ENCODE results near the gene SNX22. TPM values are rescaled to one million over a fixed set of nuclear protein-coding genes. Genes with fewer than 3 reads are reported as not detected.

Gene SNX22
- total and polyA plus RNA-seq, 9 of the 15 experiments (the other 6 are each of a cell fraction or from before 2014, with no cell fraction given) = 0.91 to 3.0 (median 2.0) TPM

GRCh38 chr15:64153480-64154367 is 2.2 kb downstream of the SNX22 start (continued):
- TF ChIP-seq PATZ1 (CRISPR knock-in tag; IDR thresholded peaks at IDR 0.05; ENCODE audit: borderline replicate concordance) = no peak
- no peak for TF ChIP-seq FOXK1 (CRISPR knock-in tag; IDR thresholded peaks at IDR 0.05; ENCODE audit: borderline replicate concordance)
- peak; percentile 47; the same call in 1 of the 2 replicates for TF ChIP-seq CC2D1A (IDR thresholded peaks at IDR 0.05)
- TF ChIP-seq NONO (IDR thresholded peaks at IDR 0.05; ENCODE audit: low read depth in 2 of 2, low read length in 1 of 2) = no peak
- 0 out of 2 replicates have a peak, but pooled peaks have one; percentile 52 for TF ChIP-seq THAP7 (CRISPR knock-in tag; IDR thresholded peaks at IDR 0.05)
- TF ChIP-seq BRD4 (IDR thresholded peaks at IDR 0.05) = no peak
- no peak for TF ChIP-seq NFIC (IDR thresholded peaks at IDR 0.05)
- no peak for TF ChIP-seq JUNB (CRISPR knock-in tag; conservative IDR thresholded peaks at IDR 0.05)
- TF ChIP-seq ZNF511 (CRISPR knock-in tag; IDR thresholded peaks at IDR 0.05) = no peak
- TF ChIP-seq ELK3 (CRISPR knock-in tag; IDR thresholded peaks at IDR 0.05) = no peak
- TF ChIP-seq OTX1 (CRISPR knock-in tag; IDR thresholded peaks at IDR 0.05) = no peak
- no peak for TF ChIP-seq ARNT (IDR thresholded peaks at IDR 0.05)
- no peak for TF ChIP-seq RBM15 (IDR thresholded peaks at IDR 0.05; ENCODE audit: insufficient read depth, low read length)
- TF ChIP-seq ZFP36 (IDR thresholded peaks at IDR 0.05; ENCODE audit: low read depth, low read length, partially characterized antibody) = no peak
- 0 out of 4 replicates have a peak, but pooled peaks of 1 of the 2 experiments have one; percentile 40 for TF ChIP-seq ZMIZ1 (IDR thresholded peaks at IDR 0.05; ENCODE audit: low read depth in 2 of 2, low read length in 2 of 2)
- TF ChIP-seq ZBTB1 (CRISPR knock-in tag; IDR thresholded peaks at IDR 0.05; ENCODE audit: borderline replicate concordance, low read depth) = no peak
- no peak for TF ChIP-seq MIER1 (IDR thresholded peaks at IDR 0.05; ENCODE audit: low read depth)
- TF ChIP-seq KAT8 (IDR thresholded peaks at IDR 0.05; ENCODE audit: low read depth) = no peak
- no peak for TF ChIP-seq RFX5 (IDR thresholded peaks at IDR 0.05; ENCODE audit: low read depth, low read length)

All from K562 (cell line).